Measurements from ENCODE around the gene ENPP3. TPM values are rescaled to one million over a fixed set of nuclear protein-coding genes. Genes with fewer than 3 reads are reported as not detected.

Gene ENPP3
- total and polyA plus RNA-seq, 2 donors (not counting 1 experiment from before 2014, with no cell fraction given): 0.18 to 0.25 TPM

DNA sequence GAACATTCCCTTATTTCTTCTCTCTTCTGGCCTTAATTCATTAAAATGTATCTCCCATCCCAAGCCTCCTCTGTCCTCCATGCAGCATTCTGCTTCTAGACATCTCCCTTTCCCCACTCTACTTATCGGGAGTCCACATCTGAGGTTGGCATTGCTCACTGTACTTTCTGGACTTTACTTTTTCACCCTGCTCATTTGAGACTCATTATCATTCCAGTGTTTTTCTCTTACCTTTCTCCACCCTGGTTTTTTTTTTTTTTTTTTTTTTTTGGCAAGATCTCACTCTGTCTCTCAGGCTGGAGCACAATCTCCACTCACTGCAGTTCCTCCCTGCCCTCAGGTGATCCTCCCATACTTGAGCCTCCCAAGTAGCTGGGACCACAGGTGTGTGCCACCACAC lies 4.5 kb downstream of the ENPP3 start:
- H3K27me3 ChIP-seq (replicated peaks in 1 of 4; ENCODE audit: control extremely low read depth in 1 of 4, control insufficient read depth in 3 of 4, insufficient read depth in 4 of 4, low read length in 3 of 4): no peaks in the 10 kb centered on the region
- Mint-ChIP-seq H3K27ac (no peak overlapping the region), H3K27me3 (peaks cover 14% of the 10 kb centered on the region), H3K4me1 (no peaks in the 10 kb centered on the region), H3K9me3 (ENCODE audit: insufficient read depth) (no peaks in the 10 kb centered on the region), H3K4me3 (no peak overlapping the region)
- H3K79me2 ChIP-seq (ENCODE audit: control insufficient read depth, insufficient read depth, low read length): no peaks in the 10 kb centered on the region
- H3K27ac ChIP-seq (ENCODE audit: low read length in 2 of 2): no peak overlapping the region
- ATAC-seq (ENCODE audit: low read depth): no peak
- no peak overlapping the region for H3K4me3 ChIP-seq (ENCODE audit: control extremely low read depth in 1 of 5, extremely low read depth in 1 of 5, insufficient read depth in 1 of 5, low read depth in 2 of 5, low read length in 4 of 5)
- no peak for DNase-seq
- intact Hi-C loops (cut with micrococcal nuclease): no loop called here
- TF ChIP-seq, protein P1, sequence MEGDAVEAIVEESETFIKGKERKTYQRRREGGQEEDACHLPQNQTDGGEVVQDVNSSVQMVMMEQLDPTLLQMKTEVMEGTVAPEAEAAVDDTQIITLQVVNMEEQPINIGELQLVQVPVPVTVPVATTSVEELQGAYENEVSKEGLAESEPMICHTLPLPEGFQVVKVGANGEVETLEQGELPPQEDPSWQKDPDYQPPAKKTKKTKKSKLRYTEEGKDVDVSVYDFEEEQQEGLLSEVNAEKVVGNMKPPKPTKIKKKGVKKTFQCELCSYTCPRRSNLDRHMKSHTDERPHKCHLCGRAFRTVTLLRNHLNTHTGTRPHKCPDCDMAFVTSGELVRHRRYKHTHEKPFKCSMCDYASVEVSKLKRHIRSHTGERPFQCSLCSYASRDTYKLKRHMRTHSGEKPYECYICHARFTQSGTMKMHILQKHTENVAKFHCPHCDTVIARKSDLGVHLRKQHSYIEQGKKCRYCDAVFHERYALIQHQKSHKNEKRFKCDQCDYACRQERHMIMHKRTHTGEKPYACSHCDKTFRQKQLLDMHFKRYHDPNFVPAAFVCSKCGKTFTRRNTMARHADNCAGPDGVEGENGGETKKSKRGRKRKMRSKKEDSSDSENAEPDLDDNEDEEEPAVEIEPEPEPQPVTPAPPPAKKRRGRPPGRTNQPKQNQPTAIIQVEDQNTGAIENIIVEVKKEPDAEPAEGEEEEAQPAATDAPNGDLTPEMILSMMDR (IDR thresholded peaks at IDR 0.05): no peak
- no peak overlapping the region for H3K9ac ChIP-seq (ENCODE audit: low read length)
- no peaks in the 10 kb centered on the region for H3K36me3 ChIP-seq (replicated peaks in 1 of 2; ENCODE audit: control extremely low read depth in 1 of 2, control insufficient read depth in 1 of 2, extremely low read depth in 1 of 2, insufficient read depth in 2 of 2, low read length in 1 of 2)
- H2AFZ ChIP-seq (ENCODE audit: insufficient read depth, low read depth, low read length, poor library complexity, severe bottlenecking): no peak overlapping the region
- 100% methylated on average over 1 of the region's 1 CpG for WGBS (ENCODE audit: insufficient coverage)
- H3K9me3 ChIP-seq (ENCODE audit: control extremely low read depth in 1 of 3, control insufficient read depth in 2 of 3, insufficient read depth in 1 of 3, low read length in 2 of 3): no peaks in the 10 kb centered on the region
- no peak overlapping the region for H3K4me2 ChIP-seq (replicated peaks; ENCODE audit: low read depth, low read length, poor library complexity, severe bottlenecking)
- H4K20me1 ChIP-seq (ENCODE audit: control insufficient read depth, insufficient read depth, low read length, poor library complexity, severe bottlenecking): no peaks in the 10 kb centered on the region
- ChIA-PET POLR2A (no interaction called here), CTCF (no interaction called here)
- H3K4me1 ChIP-seq (ENCODE audit: control insufficient read depth in 2 of 2, insufficient read depth in 2 of 2, low read length in 2 of 2): peaks cover 0 to 6% of the 10 kb centered on the region in 2 donors

DNA sequence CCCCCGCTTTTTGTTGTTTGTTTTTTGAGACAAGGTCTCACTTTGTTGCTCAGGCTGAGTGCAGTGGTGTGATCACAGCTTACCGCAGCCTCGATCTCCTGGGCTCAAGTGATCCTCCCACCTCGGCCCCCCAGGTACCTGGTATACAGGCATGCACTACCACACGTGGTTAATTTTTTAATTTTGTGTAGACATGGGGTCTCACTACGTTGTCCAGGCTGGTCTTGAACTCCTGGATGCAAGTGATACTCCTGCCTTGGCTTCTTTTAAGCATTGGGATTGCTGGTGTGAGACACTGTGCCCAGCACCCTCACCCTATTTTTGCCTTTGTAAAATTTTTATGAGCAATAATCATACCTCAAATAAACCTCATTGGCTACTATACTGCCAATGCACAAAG lies 5.5 kb downstream of the ENPP3 start:
- no peak overlapping the region for H3K4me3 Mint-ChIP-seq
- ATAC-seq (ENCODE audit: low read depth) (no peak), DNase-seq (no peak)
- ChIA-PET POLR2A (no interaction called here), CTCF (no interaction called here)
- no peak overlapping the region for H3K4me3 ChIP-seq (ENCODE audit: control extremely low read depth in 1 of 5, extremely low read depth in 1 of 5, insufficient read depth in 1 of 5, low read depth in 2 of 5, low read length in 4 of 5)
- 85% methylated on average over 6 of the region's 6 CpGs for WGBS (ENCODE audit: insufficient coverage)
- H3K9ac ChIP-seq (ENCODE audit: low read length): no peak overlapping the region
- H3K9me3 ChIP-seq (ENCODE audit: control extremely low read depth in 1 of 3, control insufficient read depth in 2 of 3, insufficient read depth in 1 of 3, low read length in 2 of 3): no peaks in the 10 kb centered on the region
- peaks cover 14% of the 10 kb centered on the region for H3K27me3 Mint-ChIP-seq
- H3K79me2 ChIP-seq (ENCODE audit: control insufficient read depth, insufficient read depth, low read length): no peaks in the 10 kb centered on the region
- H3K4me1 ChIP-seq (ENCODE audit: control insufficient read depth in 2 of 2, insufficient read depth in 2 of 2, low read length in 2 of 2): peaks cover 0 to 6% of the 10 kb centered on the region in 2 donors
- no peak overlapping the region for H2AFZ ChIP-seq (ENCODE audit: insufficient read depth, low read depth, low read length, poor library complexity, severe bottlenecking)
- H4K20me1 ChIP-seq (ENCODE audit: control insufficient read depth, insufficient read depth, low read length, poor library complexity, severe bottlenecking): no peaks in the 10 kb centered on the region
- H3K4me2 ChIP-seq (replicated peaks; ENCODE audit: low read depth, low read length, poor library complexity, severe bottlenecking): no peak overlapping the region
- H3K4me1 Mint-ChIP-seq: no peaks in the 10 kb centered on the region
- no peak overlapping the region for H3K27ac ChIP-seq (ENCODE audit: low read length in 2 of 2)
- no peak overlapping the region for H3K27ac Mint-ChIP-seq
- no peak for TF ChIP-seq EZH2 (IDR thresholded peaks at IDR 0.05; ENCODE audit: borderline replicate concordance, insufficient read depth, low read depth, low read length, poor library complexity, severe bottlenecking)
- TF ChIP-seq, protein P1 (IDR thresholded peaks at IDR 0.05): no peak
- intact Hi-C loops (cut with micrococcal nuclease): no loop called here
- no peaks in the 10 kb centered on the region for H3K9me3 Mint-ChIP-seq (ENCODE audit: insufficient read depth)
- no peaks in the 10 kb centered on the region for H3K36me3 ChIP-seq (replicated peaks in 1 of 2; ENCODE audit: control extremely low read depth in 1 of 2, control insufficient read depth in 1 of 2, extremely low read depth in 1 of 2, insufficient read depth in 2 of 2, low read length in 1 of 2)
- no peaks in the 10 kb centered on the region for H3K27me3 ChIP-seq (replicated peaks in 1 of 4; ENCODE audit: control extremely low read depth in 1 of 4, control insufficient read depth in 3 of 4, insufficient read depth in 4 of 4, low read length in 3 of 4)
